T-helper 17 cell (primary cell): ENCODE results near the gene ACOT2. TPM values are rescaled to one million over a fixed set of nuclear protein-coding genes. Genes with fewer than 3 reads are reported as not detected.
"Not testable (repeated sequence)": the region's sequence is repeated elsewhere in the genome, so short reads cannot be mapped to it uniquely, and the experiment has no call there.

ENCODE experiments used
- ATAC-seq: fragments of 150-1000 bp; cut with Tn5 transposase; 2 replicates; pipeline ENCODE4 v1.10.0; 2021; ENCODE audit warnings: mild to moderate bottlenecking, moderate library complexity
- DNase-seq, 3 donors: peaks; one replicate each; pipeline versions ENCODE4 v3.0.0 to v3.0.0-alpha.2; 2020 to 2021
- H3K9me3 ChIP-seq: one replicate; pipeline ENCODE4 v1.7.0; 2013; ENCODE audit warnings: low read length, mild to moderate bottlenecking; ENCODE audit not compliant: control insufficient read depth, poor library complexity, severe bottlenecking
- H3K27ac Mint-ChIP-seq: one replicate; pipeline ENCODE4 v1.8.0; 2022; ENCODE audit warnings: mild to moderate bottlenecking, moderate library complexity, mixed read lengths
- H3K27me3 Mint-ChIP-seq: one replicate; pipeline ENCODE4 v1.8.0; 2022; ENCODE audit warnings: mixed read lengths
- H3K36me3 Mint-ChIP-seq: one replicate; pipeline ENCODE4 v1.8.0; 2022; ENCODE audit warnings: low read depth, mixed read lengths
- H3K4me1 Mint-ChIP-seq: one replicate; pipeline ENCODE4 v1.8.0; 2022; ENCODE audit warnings: mild to moderate bottlenecking, mixed read lengths
- H3K4me3 Mint-ChIP-seq: one replicate; pipeline ENCODE4 v1.8.0; 2022; ENCODE audit warnings: mild to moderate bottlenecking, moderate library complexity, mixed read lengths
- total RNA-seq, 4 donors: library from RNA in 2 of 4; stranded (reverse) in 2 of 4; gene quantifications; one replicate each; pipeline ENCODE4 v1.2.3 and lab custom pipeline; 2022 to 2026

ACOT2 gene
- total RNA-seq, 2 donors from 2014 or later, result 11.1 to 16.1 TPM

DNA sequence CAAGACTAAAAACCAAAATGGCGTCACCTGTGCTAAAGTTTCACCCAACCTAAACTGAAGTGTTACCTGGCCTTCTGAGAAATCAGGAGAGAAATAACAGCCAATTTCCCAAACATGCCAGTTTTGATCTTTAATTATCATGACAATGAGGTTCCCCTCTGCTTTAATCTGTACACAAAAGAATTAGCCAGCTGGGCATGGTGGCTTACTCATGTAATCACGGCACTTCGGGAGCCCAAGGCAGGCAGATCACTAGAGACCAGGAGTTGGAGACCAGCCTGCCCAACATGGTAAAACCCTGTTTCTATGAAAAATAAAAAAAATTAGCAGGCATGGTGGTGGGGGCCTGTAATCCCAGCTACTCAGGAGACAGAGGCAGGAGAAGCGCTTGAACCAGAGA lies 15.2 kb upstream of the ACOT2 start:
- DNase-seq (no peak), ATAC-seq (no peak)
- no peaks in the 10 kb centered on the region for H3K4me1 Mint-ChIP-seq
- no peak overlapping the region for H3K4me3 Mint-ChIP-seq
- no peaks in the 10 kb centered on the region for H3K27me3 Mint-ChIP-seq
- no peaks in the 10 kb centered on the region for H3K36me3 Mint-ChIP-seq
- H3K27ac Mint-ChIP-seq, result no peak overlapping the region
- H3K9me3 ChIP-seq, result no peaks in the 10 kb centered on the region

- H3K36me3 Mint-ChIP-seq, ATAC-seq, H3K4me3 Mint-ChIP-seq, H3K4me1 Mint-ChIP-seq, H3K9me3 ChIP-seq, H3K27me3 Mint-ChIP-seq, H3K27ac Mint-ChIP-seq, DNase-seq: not testable (repeated sequence)
Observed at GRCh38 chr14:73557201-73557600, 11.8 kb upstream of the ACOT2 start.

DNA sequence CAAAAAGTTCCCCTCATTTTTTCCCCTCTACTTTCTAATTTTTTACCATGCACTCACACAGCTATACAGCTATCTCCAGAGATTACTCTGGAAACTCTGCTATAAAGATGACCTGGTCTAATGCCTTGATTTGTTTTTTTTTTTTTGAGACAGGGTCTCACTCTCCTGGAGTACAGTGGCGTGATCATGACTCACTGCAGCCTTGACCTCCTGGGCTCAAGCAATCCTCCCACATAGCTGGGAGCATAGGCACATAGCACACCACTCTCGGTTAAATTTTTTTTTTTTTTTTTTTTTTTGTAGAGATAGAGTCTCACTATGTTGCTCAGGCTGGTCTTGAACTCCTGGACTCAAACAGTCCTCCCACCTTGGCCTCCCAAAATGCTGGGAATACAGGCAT lies 10.8 kb upstream of the ACOT2 start:
- not testable (repeated sequence) for H3K36me3 Mint-ChIP-seq, H3K27me3 Mint-ChIP-seq, ATAC-seq, DNase-seq, H3K4me3 Mint-ChIP-seq, H3K27ac Mint-ChIP-seq, H3K4me1 Mint-ChIP-seq, H3K9me3 ChIP-seq

DNA sequence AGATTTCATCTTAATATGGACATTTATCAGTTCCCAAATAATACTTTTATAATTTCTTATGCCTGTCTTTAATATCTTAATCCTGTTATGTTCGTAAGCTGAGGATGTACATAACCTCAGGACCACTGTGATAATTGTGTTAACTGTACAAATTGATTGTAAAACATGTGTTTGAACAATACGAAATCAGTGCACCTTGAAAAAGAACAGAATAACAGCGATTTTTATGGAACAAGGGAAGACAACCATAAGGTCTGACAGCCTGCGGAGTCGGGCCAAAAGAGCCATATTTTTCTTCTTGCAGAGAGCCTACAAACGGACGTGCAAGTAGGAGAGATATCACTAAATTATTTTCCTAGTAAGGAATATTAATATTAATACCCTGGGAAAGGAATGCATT lies 6.8 kb upstream of the ACOT2 start:
- H3K27ac Mint-ChIP-seq, H3K4me3 Mint-ChIP-seq, H3K36me3 Mint-ChIP-seq, H3K9me3 ChIP-seq, ATAC-seq, H3K27me3 Mint-ChIP-seq, DNase-seq: not testable (repeated sequence)
- H3K4me1 Mint-ChIP-seq, result peaks cover 13% of the 10 kb centered on the region

DNA sequence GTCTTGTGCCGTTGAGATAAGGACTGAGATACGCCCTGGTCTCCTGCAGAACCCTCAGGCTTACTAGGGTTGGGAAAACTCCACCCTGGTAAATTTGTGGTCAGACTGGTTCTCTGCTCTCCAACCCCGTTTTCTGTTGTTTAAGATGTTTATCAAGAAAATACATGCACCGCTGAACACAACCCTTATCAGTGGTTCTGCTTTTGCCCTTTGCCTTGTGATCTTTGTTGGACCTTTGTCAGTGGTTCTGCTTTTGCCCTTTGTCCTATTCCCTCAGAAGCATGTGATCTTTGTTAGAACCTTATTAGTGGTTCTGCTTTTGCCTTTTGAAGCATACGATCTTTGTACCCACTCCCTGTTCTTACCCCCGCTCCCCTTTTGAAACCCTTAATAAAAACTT lies 6.3 kb upstream of the ACOT2 start:
- H3K36me3 Mint-ChIP-seq, H3K27me3 Mint-ChIP-seq, H3K27ac Mint-ChIP-seq, H3K9me3 ChIP-seq, ATAC-seq, DNase-seq, H3K4me3 Mint-ChIP-seq: not testable (repeated sequence)
- peaks cover 16% of the 10 kb centered on the region for H3K4me1 Mint-ChIP-seq

GRCh38 chr14:73566431-73566830 lies 2.6 kb upstream of the ACOT2 start:
- H3K36me3 Mint-ChIP-seq, H3K27me3 Mint-ChIP-seq, DNase-seq, H3K9me3 ChIP-seq, ATAC-seq, H3K27ac Mint-ChIP-seq, H3K4me3 Mint-ChIP-seq: not testable (repeated sequence)
- peaks cover 33% of the 10 kb centered on the region for H3K4me1 Mint-ChIP-seq

GRCh38 chr14:73566935-73567334 lies 2.1 kb upstream of the ACOT2 start:
- not testable (repeated sequence) for H3K4me3 Mint-ChIP-seq, H3K36me3 Mint-ChIP-seq, DNase-seq, H3K9me3 ChIP-seq, ATAC-seq, H3K27me3 Mint-ChIP-seq
- H3K27ac Mint-ChIP-seq, result peak overlapping the region; percentile 95
- peaks cover 33% of the 10 kb centered on the region for H3K4me1 Mint-ChIP-seq

GRCh38 chr14:73567358-73567757 lies 1.7 kb upstream of the ACOT2 start:
- no peak for ATAC-seq
- no peak for DNase-seq
- peak overlapping the region; percentile 95 for H3K27ac Mint-ChIP-seq

GRCh38 chr14:73567951-73568885 lies 795 bp upstream of the ACOT2 start:
- H3K9me3 ChIP-seq, result no peaks in the 10 kb centered on the region
- peaks cover 2% of the 10 kb centered on the region for H3K36me3 Mint-ChIP-seq
- H3K4me1 Mint-ChIP-seq, result peaks cover 33% of the 10 kb centered on the region
- DNase-seq, result no peak
- H3K27me3 Mint-ChIP-seq, result no peaks in the 10 kb centered on the region
- ATAC-seq, result no peak
- H3K27ac Mint-ChIP-seq, result peak overlapping the region; percentile 95
- peak overlapping the region; percentile 93 for H3K4me3 Mint-ChIP-seq

More at GRCh38 chr14:73567358-73567757, 1.7 kb upstream of the ACOT2 start:
- Mint-ChIP-seq H3K4me3 (peak overlapping the region; percentile 93), H3K27me3 (no peaks in the 10 kb centered on the region), H3K36me3 (peaks cover 2% of the 10 kb centered on the region), H3K4me1 (peaks cover 33% of the 10 kb centered on the region)
- no peaks in the 10 kb centered on the region for H3K9me3 ChIP-seq

GRCh38 chr14:73568886-73569184 lies 178 bp upstream of the ACOT2 start:
- H3K9me3 ChIP-seq, H3K36me3 Mint-ChIP-seq, DNase-seq, ATAC-seq, H3K27me3 Mint-ChIP-seq: not testable (repeated sequence)
- Mint-ChIP-seq H3K4me1 (peaks cover 33% of the 10 kb centered on the region), H3K27ac (peak overlapping the region; percentile 95), H3K4me3 (peak overlapping the region; percentile 93)

DNA sequence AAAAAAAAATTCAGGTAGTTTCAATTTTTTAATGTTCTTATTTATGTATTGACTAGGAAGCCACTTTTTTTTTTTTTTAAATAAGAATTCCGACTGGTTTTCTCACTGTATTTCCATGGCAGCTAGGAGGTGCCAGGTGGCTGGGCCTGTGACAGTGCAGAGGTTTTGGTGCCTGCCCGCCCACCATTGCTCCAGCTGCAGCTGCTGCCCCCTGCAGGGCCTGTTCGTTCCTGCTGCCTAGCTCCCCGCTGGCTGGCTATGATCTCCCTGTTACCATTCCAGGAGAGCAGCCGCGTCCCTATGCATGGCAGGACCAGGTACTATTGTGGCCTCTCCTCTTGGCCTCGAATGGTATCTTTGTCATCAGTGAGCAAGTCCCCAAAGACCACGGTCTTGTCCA lies 1.9 kb downstream of the ACOT2 start:
- peak; percentile 72 for ATAC-seq
- H3K9me3 ChIP-seq, H3K27me3 Mint-ChIP-seq, H3K27ac Mint-ChIP-seq, H3K36me3 Mint-ChIP-seq: not testable (repeated sequence)
- DNase-seq, result peak in 2 of 3 donors; percentile 46 to 48
- Mint-ChIP-seq H3K4me1 (peaks cover 27% of the 10 kb centered on the region), H3K4me3 (peak overlapping the region; percentile 9)

DNA sequence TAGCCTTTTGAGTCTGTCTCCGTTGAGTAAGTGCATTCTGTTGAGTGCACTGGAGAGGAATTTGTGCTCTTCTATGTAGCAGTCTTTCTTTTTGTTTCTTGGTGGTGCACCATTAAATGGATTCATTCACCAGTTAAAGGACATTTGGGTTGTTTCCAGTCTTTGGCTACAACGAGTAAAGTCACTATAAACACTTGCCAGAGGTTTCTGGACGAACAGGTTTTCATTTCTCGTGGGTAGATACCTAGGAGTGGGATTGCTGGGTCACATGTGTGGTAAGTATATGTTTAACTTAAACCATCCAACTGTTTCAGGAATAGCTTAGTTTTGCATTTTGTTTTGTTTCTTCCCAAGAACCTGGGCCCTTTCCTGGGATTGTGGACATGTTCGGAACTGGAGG lies 4.0 kb downstream of the ACOT2 start:
- H3K27ac Mint-ChIP-seq, DNase-seq, H3K27me3 Mint-ChIP-seq, H3K4me3 Mint-ChIP-seq, ATAC-seq, H3K9me3 ChIP-seq, H3K36me3 Mint-ChIP-seq: not testable (repeated sequence)
- H3K4me1 Mint-ChIP-seq, result peaks cover 17% of the 10 kb centered on the region

DNA sequence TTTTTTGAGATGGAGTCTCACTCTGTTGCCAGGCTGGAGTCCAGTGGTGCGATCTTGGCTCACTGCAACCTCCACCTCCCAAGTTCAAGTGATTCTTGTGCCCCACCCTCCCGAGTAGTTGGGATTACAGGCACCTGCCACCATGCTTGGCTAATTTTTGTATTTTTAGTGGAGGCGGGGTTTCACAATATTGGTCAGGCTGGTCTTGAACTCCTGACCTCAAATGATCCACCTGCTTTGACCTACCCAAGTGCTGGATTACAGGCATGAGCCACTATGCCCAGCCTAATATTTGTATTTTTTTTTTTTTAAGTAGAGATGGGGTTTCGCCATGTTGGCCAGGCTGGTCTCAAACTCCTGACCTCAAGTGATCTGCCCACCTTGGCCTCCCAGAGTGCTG lies 4.7 kb downstream of the ACOT2 start:
- H3K36me3 Mint-ChIP-seq, H3K4me3 Mint-ChIP-seq, H3K4me1 Mint-ChIP-seq, H3K27me3 Mint-ChIP-seq, H3K9me3 ChIP-seq, H3K27ac Mint-ChIP-seq, DNase-seq, ATAC-seq: not testable (repeated sequence)

GRCh38 chr14:73574251-73574650 lies 5.2 kb downstream of the ACOT2 start:
- H3K27me3 Mint-ChIP-seq, H3K9me3 ChIP-seq, H3K36me3 Mint-ChIP-seq, H3K4me1 Mint-ChIP-seq, DNase-seq, H3K4me3 Mint-ChIP-seq, H3K27ac Mint-ChIP-seq, ATAC-seq: not testable (repeated sequence)
